ENCODE results near the gene IL23R. TPM values are rescaled to one million over a fixed set of nuclear protein-coding genes. Genes with fewer than 3 reads are reported as not detected.
A peak's percentile ranks its signal among the peaks of the same experiment; 100 is the strongest.

The IL23R gene
- total and polyA plus RNA-seq, 12 donors: 0.03 to 9.5 (median 1.9) TPM

DNA sequence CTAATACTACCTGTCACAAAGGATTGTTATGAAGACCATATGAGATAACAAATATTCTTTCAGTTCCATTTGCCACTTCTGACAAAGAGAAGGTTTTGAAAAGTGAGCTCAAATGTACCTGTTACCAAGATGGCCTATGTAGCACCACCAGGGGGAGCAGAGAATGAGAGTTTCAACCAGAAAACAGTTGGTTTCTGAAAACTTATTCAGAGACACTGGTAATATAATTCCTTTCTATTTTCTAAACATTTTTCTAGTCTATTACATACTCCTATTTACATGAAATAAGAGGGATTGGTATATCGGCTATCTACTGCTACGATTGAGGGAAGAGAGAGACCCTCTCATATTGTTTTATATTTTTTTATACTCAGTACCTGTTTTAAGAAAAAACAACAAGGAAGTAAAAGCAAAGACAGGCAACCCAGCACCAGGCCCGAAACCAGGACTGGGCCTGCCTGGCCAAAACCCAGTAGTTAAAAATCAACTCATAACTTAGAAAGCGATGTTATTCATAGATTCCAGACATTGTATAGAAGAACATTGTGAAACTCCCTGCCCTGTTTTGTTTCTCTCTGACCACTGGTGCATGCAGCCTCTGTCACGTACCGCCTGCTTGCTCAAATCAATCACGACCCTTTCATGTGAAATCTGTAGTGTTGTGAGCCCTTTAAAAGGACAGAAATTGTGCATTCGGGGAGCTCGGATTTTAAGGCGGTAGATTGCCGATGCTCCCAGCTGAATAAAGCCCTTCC, 48.3 kb downstream of the IL23R start:
- Histone ChIP-seq H3K27ac (no peak overlapping the region), H3K9me3 (replicated peaks in 1 of 3) (no peaks in the 10 kb centered on the region), H3K27me3 (no peaks in the 10 kb centered on the region), H3K4me3 (no peak overlapping the region), H3K4me1 (replicated peaks in 1 of 2) (no peaks in the 10 kb centered on the region), H3K36me3 (replicated peaks in 1 of 2) (no peaks in the 10 kb centered on the region)
- DNase-seq: peak in 6 of 7 donors; percentile 24 to 65 (median 45)
- TF ChIP-seq CTCF (IDR thresholded peaks at IDR 0.05) (peak; percentile 33 to 53 (median 46)), POLR2A (IDR thresholded peaks at IDR 0.05) (no peak)
- intact Hi-C loops (cut with DNase I): loop anchor here in 1 of 2 donors (10.0 kb wide), 1 partner anchor 220 kb away; no protein-coding TSS in a partner anchor
- 89 to 92% (median 91%) methylated on average over 11 of the region's 11 CpGs for WGBS, 4 donors

DNA sequence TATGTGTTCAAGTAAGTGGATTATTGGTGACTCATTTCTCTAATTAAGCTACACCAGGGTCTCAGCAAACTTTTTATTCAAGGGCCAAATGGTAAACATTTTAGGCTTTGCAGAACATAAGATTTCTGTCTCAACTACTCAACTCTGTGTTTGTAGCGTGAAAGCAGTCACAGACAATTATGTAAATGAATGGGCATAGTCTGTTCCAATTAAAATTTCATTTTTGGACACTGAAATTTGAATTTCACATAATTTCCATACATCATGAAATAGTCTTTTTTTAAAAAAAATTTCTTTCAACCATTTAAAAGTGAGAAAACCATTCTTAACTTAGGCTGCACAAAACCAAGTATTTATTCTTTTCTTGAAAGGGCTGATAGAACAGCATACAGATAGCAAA, 50.1 kb downstream of the IL23R start:
- TF ChIP-seq POLR2A (IDR thresholded peaks at IDR 0.05) (no peak), CTCF (IDR thresholded peaks at IDR 0.05) (no peak)
- H3K27me3 ChIP-seq: no peaks in the 10 kb centered on the region
- H3K4me1 ChIP-seq (replicated peaks in 1 of 2): no peaks in the 10 kb centered on the region
- no peak overlapping the region for H3K27ac ChIP-seq
- no peak overlapping the region for H3K4me3 ChIP-seq
- intact Hi-C loops (cut with DNase I): loop anchor here in 1 of 2 donors (10.0 kb wide), 1 partner anchor 222 kb away; no protein-coding TSS in a partner anchor
- no peaks in the 10 kb centered on the region for H3K36me3 ChIP-seq (replicated peaks in 1 of 2)
- DNase-seq: no peak
- no peaks in the 10 kb centered on the region for H3K9me3 ChIP-seq (replicated peaks in 1 of 3)
- WGBS, 4 donors: 95 to 100% (median 97%) methylated on average over 1 of the region's 1 CpG

DNA sequence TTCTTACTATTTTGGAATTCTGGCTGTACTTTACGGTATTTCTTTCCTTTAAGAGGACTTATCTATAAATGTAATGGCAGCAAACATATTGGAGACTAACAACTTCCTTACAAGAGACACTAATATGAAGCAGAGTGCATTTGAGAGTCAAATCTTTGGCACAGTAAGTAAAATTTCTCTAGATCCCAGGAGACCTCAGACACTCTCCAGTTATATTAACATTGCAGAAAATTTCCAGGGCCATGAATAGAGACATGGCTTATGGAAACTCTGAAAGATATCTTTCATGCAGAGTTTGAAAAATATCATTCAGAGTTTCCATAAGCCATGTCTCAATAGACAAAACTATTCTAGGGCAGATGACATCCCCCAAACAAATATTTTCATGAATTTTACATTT, 51.2 kb downstream of the IL23R start:
- no peak for TF ChIP-seq POLR2A (IDR thresholded peaks at IDR 0.05)
- no peak for TF ChIP-seq CTCF (IDR thresholded peaks at IDR 0.05)
- Histone ChIP-seq H3K9me3 (replicated peaks in 1 of 3) (no peaks in the 10 kb centered on the region), H3K27me3 (no peaks in the 10 kb centered on the region), H3K36me3 (replicated peaks in 1 of 2) (no peaks in the 10 kb centered on the region), H3K4me3 (no peak overlapping the region), H3K4me1 (replicated peaks in 1 of 2) (no peaks in the 10 kb centered on the region), H3K27ac (no peak overlapping the region)
- no peak for DNase-seq
- intact Hi-C loops (cut with DNase I): loop anchor here in 1 of 2 donors (10.0 kb wide), 1 partner anchor 223 kb away; no protein-coding TSS in a partner anchor
- WGBS, 4 donors: 58 to 87% (median 81%) methylated on average over 1 of the region's 1 CpG

DNA sequence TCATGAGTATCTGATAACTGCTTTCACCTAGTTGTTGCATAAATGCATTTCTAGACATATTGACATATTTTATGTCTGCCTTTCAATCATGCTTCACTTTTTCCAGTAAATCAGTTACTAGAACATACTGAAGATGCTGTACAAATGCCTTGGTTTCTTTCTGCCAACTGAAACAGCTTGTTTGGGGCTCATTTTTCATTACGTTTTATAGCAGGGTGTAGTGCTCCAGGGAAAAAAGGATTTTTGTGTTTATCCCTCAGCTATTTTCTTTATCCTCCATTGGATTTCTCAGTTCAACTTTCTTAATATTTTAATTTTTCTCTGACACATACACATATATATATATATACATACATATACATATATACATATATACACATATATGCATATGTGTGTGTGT, 51.7 kb downstream of the IL23R start:
- Histone ChIP-seq H3K27me3 (no peaks in the 10 kb centered on the region), H3K27ac (no peak overlapping the region), H3K9me3 (replicated peaks in 1 of 3) (no peaks in the 10 kb centered on the region), H3K4me1 (replicated peaks in 1 of 2) (no peaks in the 10 kb centered on the region), H3K36me3 (replicated peaks in 1 of 2) (no peaks in the 10 kb centered on the region), H3K4me3 (no peak overlapping the region)
- DNase-seq: no peak
- intact Hi-C loops (cut with DNase I): loop anchor here in 1 of 2 donors (10.0 kb wide), 1 partner anchor 223 kb away; no protein-coding TSS in a partner anchor
- 82 to 90% (median 84%) methylated on average over 1 of the region's 1 CpG for WGBS, 4 donors
- TF ChIP-seq CTCF (IDR thresholded peaks at IDR 0.05) (no peak), POLR2A (IDR thresholded peaks at IDR 0.05) (no peak)

Measured in adrenal gland (tissue), 12 donors.